ENCODE results near the gene DAPK2.

GRCh38 chr15:63909819-63910437, 136.4 kb downstream of the DAPK2 start:
- TF ChIP-seq POLR2A (IDR thresholded peaks at IDR 0.05; ENCODE audit: extremely low read depth, insufficient read length) (no peak), MYC (IDR thresholded peaks at IDR 0.05; ENCODE audit: low read depth, low read length) (no peak), CTCF (IDR thresholded peaks at IDR 0.05; ENCODE audit: low read depth, low read length) (no peak)
